Gastrocnemius medialis (tissue), 4 donors: Measurements from ENCODE around the gene OTUB1.

Experiments used
- POLR2A ChIP-seq, 2 donors: fragments of 450-650 bp; IDR thresholded peaks; one replicate each; pipeline ENCODE4 v1.6.1; 2017; ENCODE audit warnings: antibody characterized with exemption in 2 of 2, mild to moderate bottlenecking in 2 of 2, moderate library complexity in 2 of 2
- TF ChIP-seq, protein P1 (sequence below), 5 experiments: fragments of 450-650 bp in 3 of 5; fragments of 200-600 bp in 2 of 5; sonication (generic) in 2 of 5; IDR thresholded peaks in 4 of 5; conservative IDR thresholded peaks in 1 of 5; 1 replicate in 4 of 5; 2 replicates in 1 of 5; pipeline ENCODE4 v1.5.1; 2016 to 2019; ENCODE audit warnings: antibody characterized with exemption in 5 of 5, mild to moderate bottlenecking in 3 of 5, moderate library complexity in 3 of 5

DNA sequence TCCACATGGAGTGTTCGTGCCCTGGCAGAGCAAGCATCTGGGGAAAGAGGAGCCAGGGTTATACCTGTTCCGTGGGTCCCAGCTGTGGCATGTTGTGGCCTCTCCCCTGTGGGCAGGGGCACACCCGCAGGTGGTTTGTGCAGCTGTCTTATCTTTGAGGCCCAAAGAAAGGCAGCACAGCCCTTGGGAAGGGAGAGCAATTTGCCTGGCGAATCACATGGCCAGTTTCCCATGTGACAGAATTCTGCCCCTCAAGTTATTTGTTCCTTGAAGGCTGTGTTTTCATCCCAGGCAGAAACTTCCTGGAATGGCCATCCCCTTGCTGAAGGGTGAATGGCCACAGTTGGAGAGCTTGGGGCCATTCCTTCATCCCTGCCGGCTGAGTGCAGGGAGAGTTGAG lies 28.2 kb upstream of the OTUB1 start:
- TF ChIP-seq POLR2A (IDR thresholded peaks at IDR 0.05) = no peak
- TF ChIP-seq, protein P1, sequence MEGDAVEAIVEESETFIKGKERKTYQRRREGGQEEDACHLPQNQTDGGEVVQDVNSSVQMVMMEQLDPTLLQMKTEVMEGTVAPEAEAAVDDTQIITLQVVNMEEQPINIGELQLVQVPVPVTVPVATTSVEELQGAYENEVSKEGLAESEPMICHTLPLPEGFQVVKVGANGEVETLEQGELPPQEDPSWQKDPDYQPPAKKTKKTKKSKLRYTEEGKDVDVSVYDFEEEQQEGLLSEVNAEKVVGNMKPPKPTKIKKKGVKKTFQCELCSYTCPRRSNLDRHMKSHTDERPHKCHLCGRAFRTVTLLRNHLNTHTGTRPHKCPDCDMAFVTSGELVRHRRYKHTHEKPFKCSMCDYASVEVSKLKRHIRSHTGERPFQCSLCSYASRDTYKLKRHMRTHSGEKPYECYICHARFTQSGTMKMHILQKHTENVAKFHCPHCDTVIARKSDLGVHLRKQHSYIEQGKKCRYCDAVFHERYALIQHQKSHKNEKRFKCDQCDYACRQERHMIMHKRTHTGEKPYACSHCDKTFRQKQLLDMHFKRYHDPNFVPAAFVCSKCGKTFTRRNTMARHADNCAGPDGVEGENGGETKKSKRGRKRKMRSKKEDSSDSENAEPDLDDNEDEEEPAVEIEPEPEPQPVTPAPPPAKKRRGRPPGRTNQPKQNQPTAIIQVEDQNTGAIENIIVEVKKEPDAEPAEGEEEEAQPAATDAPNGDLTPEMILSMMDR (IDR thresholded peaks at IDR 0.05 in 4 of 5, conservative IDR thresholded peaks at IDR 0.05 in 1 of 5) = no peak
